Measurements from ENCODE around the gene SLC3A2. TPM values are rescaled to one million over a fixed set of nuclear protein-coding genes. Genes with fewer than 3 reads are reported as not detected.

SLC3A2 gene
- total and polyA plus RNA-seq, 2 of the 13 experiments (the other 11 are each of a cell fraction or from before 2014, with no cell fraction given), result 213 to 226 TPM

DNA sequence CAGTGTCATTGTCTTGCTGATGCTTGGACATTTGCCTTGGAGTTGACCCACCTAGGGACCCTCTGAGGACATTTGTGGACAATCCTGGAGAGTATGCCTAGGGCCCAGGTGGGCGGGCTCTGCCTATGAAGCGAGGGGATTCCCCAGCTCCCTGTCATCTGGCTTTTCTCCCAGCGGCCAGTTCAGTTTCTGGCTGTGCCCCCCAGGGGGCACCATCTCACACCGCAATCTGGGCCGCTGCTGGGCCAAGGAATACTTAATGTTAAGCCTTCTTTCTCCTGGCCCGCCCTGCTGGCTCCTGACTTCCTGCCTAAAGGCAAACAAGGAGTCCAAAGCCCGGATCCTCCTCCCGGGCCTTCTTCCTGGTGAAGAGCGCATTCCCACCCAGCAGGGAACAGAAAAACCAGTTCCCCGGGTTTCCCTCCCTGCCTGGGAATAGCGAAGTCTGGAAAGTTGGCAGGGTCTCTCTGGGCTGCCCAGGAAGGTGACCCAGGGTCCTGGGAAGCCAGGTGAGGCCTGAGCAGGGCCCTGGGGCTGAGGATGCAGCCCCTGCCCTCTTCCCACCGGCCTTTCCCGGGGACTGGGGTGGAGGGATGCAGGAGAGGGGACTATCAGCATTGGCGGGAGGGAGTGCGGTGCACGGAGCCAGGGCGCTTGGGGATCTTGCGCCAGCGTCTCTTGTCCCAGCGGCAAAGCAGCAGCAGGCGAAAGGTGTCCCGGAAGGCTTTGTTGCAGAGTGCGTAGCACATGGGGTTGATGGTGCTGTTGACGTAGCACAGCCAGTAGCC, 28.6 kb downstream of the SLC3A2 start (continued):
- TF ChIP-seq, protein P1, sequence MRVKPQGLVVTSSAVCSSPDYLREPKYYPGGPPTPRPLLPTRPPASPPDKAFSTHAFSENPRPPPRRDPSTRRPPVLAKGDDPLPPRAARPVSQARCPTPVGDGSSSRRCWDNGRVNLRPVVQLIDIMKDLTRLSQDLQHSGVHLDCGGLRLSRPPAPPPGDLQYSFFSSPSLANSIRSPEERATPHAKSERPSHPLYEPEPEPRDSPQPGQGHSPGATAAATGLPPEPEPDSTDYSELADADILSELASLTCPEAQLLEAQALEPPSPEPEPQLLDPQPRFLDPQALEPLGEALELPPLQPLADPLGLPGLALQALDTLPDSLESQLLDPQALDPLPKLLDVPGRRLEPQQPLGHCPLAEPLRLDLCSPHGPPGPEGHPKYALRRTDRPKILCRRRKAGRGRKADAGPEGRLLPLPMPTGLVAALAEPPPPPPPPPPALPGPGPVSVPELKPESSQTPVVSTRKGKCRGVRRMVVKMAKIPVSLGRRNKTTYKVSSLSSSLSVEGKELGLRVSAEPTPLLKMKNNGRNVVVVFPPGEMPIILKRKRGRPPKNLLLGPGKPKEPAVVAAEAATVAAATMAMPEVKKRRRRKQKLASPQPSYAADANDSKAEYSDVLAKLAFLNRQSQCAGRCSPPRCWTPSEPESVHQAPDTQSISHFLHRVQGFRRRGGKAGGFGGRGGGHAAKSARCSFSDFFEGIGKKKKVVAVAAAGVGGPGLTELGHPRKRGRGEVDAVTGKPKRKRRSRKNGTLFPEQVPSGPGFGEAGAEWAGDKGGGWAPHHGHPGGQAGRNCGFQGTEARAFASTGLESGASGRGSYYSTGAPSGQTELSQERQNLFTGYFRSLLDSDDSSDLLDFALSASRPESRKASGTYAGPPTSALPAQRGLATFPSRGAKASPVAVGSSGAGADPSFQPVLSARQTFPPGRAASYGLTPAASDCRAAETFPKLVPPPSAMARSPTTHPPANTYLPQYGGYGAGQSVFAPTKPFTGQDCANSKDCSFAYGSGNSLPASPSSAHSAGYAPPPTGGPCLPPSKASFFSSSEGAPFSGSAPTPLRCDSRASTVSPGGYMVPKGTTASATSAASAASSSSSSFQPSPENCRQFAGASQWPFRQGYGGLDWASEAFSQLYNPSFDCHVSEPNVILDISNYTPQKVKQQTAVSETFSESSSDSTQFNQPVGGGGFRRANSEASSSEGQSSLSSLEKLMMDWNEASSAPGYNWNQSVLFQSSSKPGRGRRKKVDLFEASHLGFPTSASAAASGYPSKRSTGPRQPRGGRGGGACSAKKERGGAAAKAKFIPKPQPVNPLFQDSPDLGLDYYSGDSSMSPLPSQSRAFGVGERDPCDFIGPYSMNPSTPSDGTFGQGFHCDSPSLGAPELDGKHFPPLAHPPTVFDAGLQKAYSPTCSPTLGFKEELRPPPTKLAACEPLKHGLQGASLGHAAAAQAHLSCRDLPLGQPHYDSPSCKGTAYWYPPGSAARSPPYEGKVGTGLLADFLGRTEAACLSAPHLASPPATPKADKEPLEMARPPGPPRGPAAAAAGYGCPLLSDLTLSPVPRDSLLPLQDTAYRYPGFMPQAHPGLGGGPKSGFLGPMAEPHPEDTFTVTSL (CRISPR knock-in tag; IDR thresholded peaks at IDR 0.05; ENCODE audit: borderline replicate concordance), result no peak
- 0 out of 2 replicates have a peak, but pooled peaks have one; percentile 31 for TF ChIP-seq SP5 (CRISPR knock-in tag; IDR thresholded peaks at IDR 0.05; ENCODE audit: borderline replicate concordance, low read depth)
- TF ChIP-seq ZFP62 (CRISPR knock-in tag; IDR thresholded peaks at IDR 0.05), result no peak
- TF ChIP-seq DR1 (CRISPR knock-in tag; IDR thresholded peaks at IDR 0.05), result no peak
- no peak for TF ChIP-seq THYN1 (CRISPR knock-in tag; IDR thresholded peaks at IDR 0.05; ENCODE audit: borderline replicate concordance, low read depth)
- no peak for TF ChIP-seq AGO1 (IDR thresholded peaks at IDR 0.05; ENCODE audit: low read depth, low read length, poor library complexity, severe bottlenecking)
- 0 out of 2 replicates have a peak, but pooled peaks have one; percentile 24 for TF ChIP-seq KAT8 (CRISPR knock-in tag; IDR thresholded peaks at IDR 0.05)
- TF ChIP-seq BCL3 (CRISPR knock-in tag; IDR thresholded peaks at IDR 0.05), result peak; percentile 66; the same call in 1 of the 2 replicates
- TF ChIP-seq POGK (CRISPR knock-in tag; conservative IDR thresholded peaks at IDR 0.05), result no peak
- no peak for TF ChIP-seq TCF7 (IDR thresholded peaks at IDR 0.05; ENCODE audit: low read depth)
- 0 out of 2 replicates have a peak, but pooled peaks have one; percentile 57 for TF ChIP-seq ZNF136 (CRISPR knock-in tag; IDR thresholded peaks at IDR 0.05; ENCODE audit: low read depth)
- no peak for TF ChIP-seq GABPA (IDR thresholded peaks at IDR 0.05; ENCODE audit: low read depth, low read length)
- peak; percentile 66 for TF ChIP-seq GABPA (CRISPR knock-in tag; IDR thresholded peaks at IDR 0.05; ENCODE audit: low read depth)
- no peak for TF ChIP-seq THAP7 (CRISPR knock-in tag; IDR thresholded peaks at IDR 0.05)
- TF ChIP-seq MNT (IDR thresholded peaks at IDR 0.05), result no peak
